Gastroesophageal sphincter (tissue), 2 donors: Measurements from ENCODE around the gene HES4.

ENCODE experiments used
- EP300 ChIP-seq: sonication (generic); formaldehyde crosslinking; IDR thresholded peaks from one replicate; pipeline ENCODE4 v1.6.1; 2017; ENCODE audit warnings: antibody characterized with exemption, mild to moderate bottlenecking
- POLR2A ChIP-seq, 2 donors: fragments of 450-650 bp; IDR thresholded peaks; one replicate each; pipeline ENCODE4 v1.6.1; 2017; ENCODE audit warnings: antibody characterized with exemption in 2 of 2, mild to moderate bottlenecking in 2 of 2, moderate library complexity in 1 of 2

DNA sequence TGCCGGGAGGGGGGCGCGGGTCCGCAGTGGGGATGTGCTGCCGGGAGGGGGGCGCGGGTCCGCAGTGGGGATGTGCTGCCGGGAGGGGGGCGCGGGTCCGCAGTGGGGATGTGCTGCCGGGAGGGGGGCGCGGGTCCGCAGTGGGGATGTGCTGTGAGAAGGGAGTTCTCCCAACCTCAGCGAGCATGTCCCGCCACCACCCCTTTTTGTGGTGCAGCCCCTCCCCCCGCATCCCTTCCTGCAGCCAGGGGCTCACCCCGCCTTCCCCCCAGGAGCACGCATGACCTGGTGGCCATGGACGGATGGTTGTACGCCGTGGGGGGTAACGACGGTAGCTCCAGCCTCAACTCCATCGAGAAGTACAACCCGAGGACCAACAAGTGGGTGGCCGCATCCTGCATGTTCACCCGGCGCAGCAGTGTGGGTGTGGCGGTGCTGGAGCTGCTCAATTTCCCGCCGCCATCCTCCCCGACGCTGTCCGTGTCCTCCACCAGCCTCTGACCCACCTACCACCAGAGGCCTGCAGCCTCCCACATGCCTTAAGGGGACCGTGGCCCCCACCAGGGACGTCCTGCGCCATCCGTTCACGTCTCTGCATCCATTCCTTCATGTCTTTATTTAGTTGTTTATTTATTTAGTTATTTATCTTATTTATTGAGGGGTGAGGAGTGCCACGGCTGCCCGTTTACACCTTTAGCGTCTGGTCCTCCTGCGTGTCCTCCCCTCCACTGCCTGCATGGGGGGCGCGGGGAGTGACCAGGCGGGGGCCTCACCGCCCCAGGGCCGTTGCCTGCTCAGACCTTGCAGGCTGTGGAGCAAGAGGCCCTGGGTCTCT is 35.0 kb downstream of the HES4 start:
- TF ChIP-seq EP300 (no peak), POLR2A (IDR thresholded peaks at IDR 0.05) (no peak)
